GM19324 (cell line): ENCODE measurements around the gene WNK2.
"Not testable (repeated sequence)": the region's sequence is repeated elsewhere in the genome, so short reads cannot be mapped to it uniquely, and the experiment has no call there.

Experiments
- ATAC-seq: cut with Tn5 transposase; IDR thresholded peaks from one replicate; pipeline ENCODE4 v1.9.1; 2021; ENCODE audit warnings: mild to moderate bottlenecking, moderate library complexity; ENCODE audit not compliant: unreplicated experiment, low FRiP score

Gene WNK2

GRCh38 chr9:93353413-93354310 is 169.7 kb downstream of the WNK2 start:
- ATAC-seq, result not testable (repeated sequence)

GRCh38 chr9:93354451-93354850 is 170.5 kb downstream of the WNK2 start:
- ATAC-seq, result no peak

- ATAC-seq, result no peak
Observed at GRCh38 chr9:93355827-93356226, 171.9 kb downstream of the WNK2 start.

GRCh38 chr9:93357649-93358048 is 173.7 kb downstream of the WNK2 start:
- no peak for ATAC-seq

- ATAC-seq, result not testable (repeated sequence)
Observed at GRCh38 chr9:93359907-93360306, 176.0 kb downstream of the WNK2 start.

- no peak for ATAC-seq
Observed at GRCh38 chr9:93361995-93362394, 178.1 kb downstream of the WNK2 start.

GRCh38 chr9:93364734-93365426 is 180.9 kb downstream of the WNK2 start:
- no peak for ATAC-seq

GRCh38 chr9:93365427-93366118 is 181.6 kb downstream of the WNK2 start:
- no peak for ATAC-seq

- ATAC-seq, result no peak
Observed at GRCh38 chr9:93366119-93366447, 182.1 kb downstream of the WNK2 start.

- ATAC-seq, result not testable (repeated sequence)
Observed at GRCh38 chr9:93366486-93366885, 182.5 kb downstream of the WNK2 start.

- no peak for ATAC-seq
Observed at GRCh38 chr9:93368437-93368836, 184.5 kb downstream of the WNK2 start.

GRCh38 chr9:93369686-93370085 is 185.7 kb downstream of the WNK2 start:
- no peak for ATAC-seq
